K562 (cell line): ENCODE measurements around the gene MIB2. TPM values are rescaled to one million over a fixed set of nuclear protein-coding genes. Genes with fewer than 3 reads are reported as not detected.
A peak's percentile ranks its signal among the peaks of the same experiment; 100 is the strongest.

ENCODE experiments used
- ARHGAP35 ChIP-seq: fragments of 450-650 bp; IDR thresholded peaks from 2 replicates; pipeline ENCODE4 v1.6.1; 2018; ENCODE audit not compliant: partially characterized antibody
- CGGBP1 ChIP-seq: fragments of 250-450 bp; sonication (Bioruptor Pico); IDR thresholded peaks from 2 replicates; pipeline ENCODE4 v1.9.0; 2021; ENCODE audit warnings: mild to moderate bottlenecking
- E2F1 ChIP-seq: sonication (generic); formaldehyde crosslinking; IDR thresholded peaks from 2 replicates; pipeline ENCODE4 v1.8.1; 2023; ENCODE audit warnings: mild to moderate bottlenecking, missing genetic modification reagents, moderate library complexity
- ETS1 ChIP-seq: conservative IDR thresholded peaks from 2 replicates; pipeline ENCODE4 v1.6.1; 2011; ENCODE audit warnings: low read depth, mild to moderate bottlenecking, low read length; ENCODE audit not compliant: control insufficient read depth
- FOXK1 ChIP-seq: sonication (generic); formaldehyde crosslinking; IDR thresholded peaks from 2 replicates; pipeline ENCODE4 v1.8.0; 2022; ENCODE audit warnings: missing genetic modification reagents, mild to moderate bottlenecking, borderline replicate concordance
- HINFP ChIP-seq: fragments of 450-650 bp; conservative IDR thresholded peaks from 2 replicates; pipeline ENCODE4 v1.6.1; 2016; ENCODE audit warnings: missing genetic modification characterization, low read depth, mild to moderate bottlenecking, control low read depth, missing compliant biosample characterization
- KAT8 ChIP-seq: fragments of 450-650 bp; IDR thresholded peaks from 2 replicates; pipeline ENCODE4 v1.6.1; 2016; ENCODE audit warnings: low read depth, mild to moderate bottlenecking
- MXI1 ChIP-seq: IDR thresholded peaks from 2 replicates; pipeline ENCODE4 v1.6.1; 2011; ENCODE audit warnings: low read depth, mild to moderate bottlenecking, improper control_type of control experiment, low read length
- PTBP1 ChIP-seq: fragments of 200-400 bp; formaldehyde crosslinking; IDR thresholded peaks from 2 replicates; pipeline ENCODE4 v1.6.1; 2017; ENCODE audit warnings: low read depth, low read length
- SIX5 ChIP-seq, 2 experiments: IDR thresholded peaks; 2 replicates each; pipeline ENCODE4 v1.6.1; 2011; ENCODE audit warnings: low read length in 2 of 2, borderline replicate concordance in 1 of 2, low read depth in 1 of 2, mild to moderate bottlenecking in 1 of 2, moderate library complexity in 1 of 2; ENCODE audit not compliant: insufficient read depth in 1 of 2
- USF1 ChIP-seq: sonication (generic); formaldehyde crosslinking; IDR thresholded peaks from 2 replicates; pipeline ENCODE4 v1.9.0; 2022; ENCODE audit warnings: mild to moderate bottlenecking, missing genetic modification reagents
- ZBTB12 ChIP-seq: fragments of 250-450 bp; sonication (Bioruptor Pico); IDR thresholded peaks from 2 replicates; pipeline ENCODE4 v1.4.0; 2020
- ZBTB26 ChIP-seq: fragments of 450-650 bp; formaldehyde crosslinking; IDR thresholded peaks from 2 replicates; pipeline ENCODE4 v1.4.0; 2022; ENCODE audit warnings: missing genetic modification characterization
- ZNF395 ChIP-seq: fragments of 200-800 bp; sonication (Bioruptor generic); IDR thresholded peaks from 2 replicates; pipeline ENCODE4 v1.6.1; 2017; ENCODE audit warnings: missing genetic modification characterization, missing compliant biosample characterization
- ZNF589 ChIP-seq: fragments of 200-800 bp; sonication (Bioruptor generic); IDR thresholded peaks from 2 replicates; pipeline ENCODE4 v1.6.1; 2016; ENCODE audit warnings: low read depth, missing genetic modification characterization, missing compliant biosample characterization
- ZNF778 ChIP-seq: fragments of 450-650 bp; formaldehyde crosslinking; IDR thresholded peaks from 2 replicates; pipeline ENCODE4 v1.4.0; 2020; ENCODE audit warnings: mild to moderate bottlenecking, moderate library complexity
- polyA plus RNA-seq, 8 experiments: library from polyadenylated mRNA; depleted of rRNA in 4 of 8; stranded (reverse) in 5 of 8; unstranded in 3 of 8; fragments of >200 nt; fragmentation: Nextera tagmentation in 2 of 8; fragmentation: Illumina TruSeq in 1 of 8; extraction: Ambion mirVana in 2 of 8; extraction: Trizol in 1 of 8; gene quantifications; 2 replicates each; pipeline versions ENCODE4 v1.2.1 to v1.2.3, GENCODE V29; 2011 to 2014; ENCODE audit warnings: inconsistent platforms in 1 of 8, missing spikeins in 1 of 8
- total RNA-seq, 7 experiments: library from RNA; depleted of rRNA in 6 of 7; stranded (reverse); fragments of >200 nt in 6 of 7; fragmentation: Illumina TruSeq in 2 of 7; extraction: Trizol in 2 of 7; gene quantifications; 2 replicates each; pipeline versions ENCODE4 v1.2.1 to v1.2.3, GENCODE V29; 2011 to 2021; ENCODE audit warnings: low replicate concordance in 1 of 7

The MIB2 gene
- total and polyA plus RNA-seq, 9 of the 15 experiments (the other 6 are each of a cell fraction or from before 2014, with no cell fraction given) = 0.04 to 17.0 (median 4.9) TPM; not detected in 1

- TF ChIP-seq MXI1 (no peak), E2F1 (CRISPR knock-in tag) (peak; percentile 72; the same call in 1 of the 2 replicates), ZBTB12 (peak; percentile 100), PTBP1 (no peak), ZBTB26 (CRISPR knock-in tag) (no peak), USF1 (CRISPR knock-in tag) (peak; percentile 55), KAT8 (no peak), ETS1 (no peak; the same call in none of the 2 replicates), HINFP (tag) (no peak), ZNF395 (CRISPR knock-in tag) (peak; percentile 70; the same call in 1 of the 2 replicates), ZNF589 (0 out of 2 replicates have a peak, but pooled peaks have one; percentile 70), ARHGAP35 (no peak), ZNF778 (no peak), CGGBP1 (CRISPR knock-in tag) (no peak), FOXK1 (CRISPR knock-in tag) (no peak), SIX5 (IDR thresholded peaks at IDR 0.05; ENCODE audit: borderline replicate concordance in 1 of 2, insufficient read depth in 1 of 2, low read depth in 1 of 2, low read length in 2 of 2) (peak; percentile 50 to 60; a peak in 3 of 4 replicates)
Observed at GRCh38 chr1:1574721-1575537, 40.4 kb upstream of the MIB2 start, which contains the start of gene SSU72 (continued).
